Natural killer cell (primary cell): ENCODE results near the gene CAMK2B. TPM values are rescaled to one million over a fixed set of nuclear protein-coding genes. Genes with fewer than 3 reads are reported as not detected.

Experiments
- ATAC-seq, 3 donors: fragments of 150-1000 bp in 2 of 3; fragments of 200-7000 bp in 1 of 3; cut with Tn5 transposase; 1 replicate in 1 of 3; 2 replicates in 2 of 3; pipeline ENCODE4 v1.10.0; 2021; ENCODE audit warnings: mild to moderate bottlenecking in 2 of 3, moderate library complexity in 2 of 3
- DNase-seq, 2 donors: peaks; one replicate each; pipeline versions ENCODE4 v3.0.0 to v3.0.0-alpha.2; 2013 to 2021; ENCODE audit warnings: mixed read lengths in 1 of 2
- H3K27ac ChIP-seq: one replicate; pipeline ENCODE4 v1.5.1; 2013; ENCODE audit warnings: mild to moderate bottlenecking, low read length
- H3K27me3 ChIP-seq: one replicate; pipeline ENCODE4 v1.6.1; 2013; ENCODE audit warnings: low read length; ENCODE audit not compliant: control insufficient read depth, insufficient read depth
- H3K36me3 ChIP-seq: one replicate; pipeline ENCODE4 v1.6.1; 2013; ENCODE audit warnings: low read length; ENCODE audit not compliant: control insufficient read depth, insufficient read depth
- H3K4me1 ChIP-seq: one replicate; pipeline ENCODE4 v1.6.1; 2013; ENCODE audit warnings: low read length; ENCODE audit not compliant: control insufficient read depth, insufficient read depth
- H3K4me3 ChIP-seq: one replicate; pipeline ENCODE4 v1.5.1; 2013; ENCODE audit warnings: low read length
- H3K9me3 ChIP-seq: one replicate; pipeline ENCODE4 v1.6.1; 2013; ENCODE audit warnings: low read length; ENCODE audit not compliant: control insufficient read depth, insufficient read depth
- H3K27ac Mint-ChIP-seq, 2 donors: one replicate each; pipeline ENCODE4 v1.8.0; 2022; ENCODE audit warnings: mild to moderate bottlenecking in 2 of 2, mixed read lengths in 2 of 2, moderate library complexity in 1 of 2
- H3K27me3 Mint-ChIP-seq, 2 donors: one replicate each; pipeline ENCODE4 v1.8.0; 2022; ENCODE audit warnings: low read depth in 2 of 2, mixed read lengths in 2 of 2
- H3K36me3 Mint-ChIP-seq: one replicate; pipeline ENCODE4 v1.8.0; 2022; ENCODE audit warnings: mixed read lengths
- H3K4me1 Mint-ChIP-seq, 2 donors: one replicate each; pipeline ENCODE4 v1.8.0; 2022; ENCODE audit warnings: mixed read lengths in 2 of 2
- H3K4me3 Mint-ChIP-seq: one replicate; pipeline ENCODE4 v1.8.0; 2022; ENCODE audit warnings: mild to moderate bottlenecking, moderate library complexity, mixed read lengths
- H3K9me3 Mint-ChIP-seq, 2 donors: one replicate each; pipeline ENCODE4 v1.8.0; 2022; ENCODE audit warnings: mixed read lengths in 2 of 2
- WGBS: methylation state at CpG from one replicate; pipeline ENCODE4 v1.1.7; 2013; ENCODE audit warnings: missing lambda C conversion rate; ENCODE audit not compliant: insufficient coverage; 5-methylcytosine and 5-hydroxymethylcytosine counted together
- intact Hi-C: fragments of 100-400 bp; cut with micrococcal nuclease; formaldehyde crosslinking; loops from one replicate; pipeline ENCODE4 v1.14.2; 2022
- total RNA-seq, 4 donors: library from RNA; stranded (reverse); fragments of 120-200 nt in 1 of 4; gene quantifications; one replicate each; pipeline versions ENCODE4 v1.2.3 to v1.2.4, GENCODE V29; 2013 to 2022
- TF ChIP-seq, protein P1 (sequence below): fragments of 200-600 bp; IDR thresholded peaks from one replicate; pipeline ENCODE4 v1.8.0; 2022; ENCODE audit warnings: antibody characterized with exemption

The CAMK2B gene
- total RNA-seq, 3 donors from 2014 or later (not counting 1 experiment from before 2014, with no cell fraction given) = 0.70 TPM; not detected in 2

DNA sequence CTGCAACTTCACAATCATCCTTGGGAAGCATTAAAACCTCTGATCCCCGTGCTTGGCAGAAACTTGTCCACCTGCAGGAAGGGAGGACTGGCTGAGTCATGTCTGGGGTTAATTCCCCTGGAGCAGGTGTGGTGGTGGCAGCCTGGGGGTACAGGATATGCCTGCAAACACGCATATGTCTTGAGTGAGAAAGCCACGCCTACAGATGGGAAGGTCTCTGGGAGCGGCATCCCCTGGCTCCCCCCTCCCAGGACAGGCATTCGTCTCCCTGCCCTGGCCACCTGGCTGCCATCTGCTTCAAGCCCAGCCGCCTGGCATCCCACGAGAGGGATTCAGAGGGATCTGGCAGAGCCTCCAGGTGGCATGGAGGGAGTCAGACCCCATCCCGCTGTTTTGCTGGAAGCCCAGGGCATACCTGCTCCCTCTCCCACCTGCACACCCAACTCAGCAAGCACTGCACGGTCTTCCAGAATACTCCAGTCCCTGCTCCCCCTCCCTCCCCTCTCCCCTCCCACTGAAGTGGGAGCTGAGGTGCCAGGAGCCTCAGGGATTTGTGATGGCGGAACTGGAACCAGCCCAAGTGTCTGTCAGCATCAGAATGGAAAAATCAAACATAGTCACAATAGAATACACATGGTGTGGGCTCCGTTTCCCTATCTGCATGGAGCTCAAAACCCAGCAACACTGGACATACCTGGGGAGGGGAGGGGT lies 61.0 kb downstream of the CAMK2B start:
- peaks cover 0 to 14% of the 10 kb centered on the region in 2 donors for H3K4me1 Mint-ChIP-seq
- WGBS = 46% methylated on average over 11 of the region's 11 CpGs

GRCh38 chr7:44263326-44264082 lies 61.9 kb downstream of the CAMK2B start:
- H3K4me3 ChIP-seq = no peak overlapping the region
- intact Hi-C loops = no loop called here
- WGBS = 88% methylated on average over 18 of the region's 20 CpGs
- no peaks in the 10 kb centered on the region for H3K36me3 Mint-ChIP-seq
- peaks cover 8% of the 10 kb centered on the region for H3K4me1 ChIP-seq
- H3K36me3 ChIP-seq = no peaks in the 10 kb centered on the region
- H3K4me1 Mint-ChIP-seq = peaks cover 2 to 18% of the 10 kb centered on the region in 2 donors
- no peaks in the 10 kb centered on the region for H3K27me3 ChIP-seq
- no peak for ATAC-seq
- H3K9me3 ChIP-seq = no peaks in the 10 kb centered on the region
- no peak for DNase-seq
- H3K9me3 Mint-ChIP-seq = no peaks in the 10 kb centered on the region
- no peak overlapping the region for H3K4me3 Mint-ChIP-seq
- no peak overlapping the region for H3K27ac ChIP-seq
- no peak overlapping the region for H3K27ac Mint-ChIP-seq
- H3K27me3 Mint-ChIP-seq = no peaks in the 10 kb centered on the region
- TF ChIP-seq, protein P1, sequence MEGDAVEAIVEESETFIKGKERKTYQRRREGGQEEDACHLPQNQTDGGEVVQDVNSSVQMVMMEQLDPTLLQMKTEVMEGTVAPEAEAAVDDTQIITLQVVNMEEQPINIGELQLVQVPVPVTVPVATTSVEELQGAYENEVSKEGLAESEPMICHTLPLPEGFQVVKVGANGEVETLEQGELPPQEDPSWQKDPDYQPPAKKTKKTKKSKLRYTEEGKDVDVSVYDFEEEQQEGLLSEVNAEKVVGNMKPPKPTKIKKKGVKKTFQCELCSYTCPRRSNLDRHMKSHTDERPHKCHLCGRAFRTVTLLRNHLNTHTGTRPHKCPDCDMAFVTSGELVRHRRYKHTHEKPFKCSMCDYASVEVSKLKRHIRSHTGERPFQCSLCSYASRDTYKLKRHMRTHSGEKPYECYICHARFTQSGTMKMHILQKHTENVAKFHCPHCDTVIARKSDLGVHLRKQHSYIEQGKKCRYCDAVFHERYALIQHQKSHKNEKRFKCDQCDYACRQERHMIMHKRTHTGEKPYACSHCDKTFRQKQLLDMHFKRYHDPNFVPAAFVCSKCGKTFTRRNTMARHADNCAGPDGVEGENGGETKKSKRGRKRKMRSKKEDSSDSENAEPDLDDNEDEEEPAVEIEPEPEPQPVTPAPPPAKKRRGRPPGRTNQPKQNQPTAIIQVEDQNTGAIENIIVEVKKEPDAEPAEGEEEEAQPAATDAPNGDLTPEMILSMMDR = no peak

More for the DNA sequence above, 61.0 kb downstream of the CAMK2B start:
- H3K4me3 Mint-ChIP-seq = no peak overlapping the region
- Histone ChIP-seq H3K27ac (no peak overlapping the region), H3K4me3 (no peak overlapping the region), H3K4me1 (no peaks in the 10 kb centered on the region), H3K9me3 (no peaks in the 10 kb centered on the region), H3K36me3 (no peaks in the 10 kb centered on the region), H3K27me3 (no peaks in the 10 kb centered on the region)
- no peaks in the 10 kb centered on the region for H3K9me3 Mint-ChIP-seq
- no peak overlapping the region for H3K27ac Mint-ChIP-seq
- no peaks in the 10 kb centered on the region for H3K27me3 Mint-ChIP-seq
- DNase-seq = no peak
- no peak for ATAC-seq
- TF ChIP-seq, protein P1 = no peak
- intact Hi-C loops = no loop called here
- no peaks in the 10 kb centered on the region for H3K36me3 Mint-ChIP-seq

- Mint-ChIP-seq H3K9me3 (no peaks in the 10 kb centered on the region), H3K4me3 (no peak overlapping the region), H3K27me3 (no peaks in the 10 kb centered on the region), H3K4me1 (peaks cover 15 to 29% of the 10 kb centered on the region in 2 donors), H3K36me3 (no peaks in the 10 kb centered on the region), H3K27ac (no peak overlapping the region)
- Histone ChIP-seq H3K36me3 (no peaks in the 10 kb centered on the region), H3K27me3 (no peaks in the 10 kb centered on the region), H3K27ac (no peak overlapping the region), H3K4me3 (no peak overlapping the region), H3K9me3 (no peaks in the 10 kb centered on the region), H3K4me1 (peaks cover 23% of the 10 kb centered on the region)
- WGBS = 93% methylated on average over 9 of the region's 9 CpGs
- no peak for DNase-seq
- TF ChIP-seq, protein P1 = no peak
- intact Hi-C loops = no loop called here
- no peak for ATAC-seq
Observed at GRCh38 chr7:44262031-44262430, 63.4 kb downstream of the CAMK2B start.
